Muscle of arm (tissue), 12 donors: ENCODE data around the gene FOXO4. TPM values are rescaled to one million over a fixed set of nuclear protein-coding genes. Genes with fewer than 3 reads are reported as not detected.
A peak's percentile ranks its signal among the peaks of the same experiment; 100 is the strongest.

Source experiments
- DNase-seq: peaks from one replicate; pipeline ENCODE4 v3.0.0-alpha.2; 2013
- polyA plus RNA-seq, 12 donors: library from polyadenylated mRNA; unstranded; fragments of 120-200 nt; gene quantifications; one replicate each; pipeline ENCODE4 v1.2.1, GENCODE V29; 2013; ENCODE audit not compliant: insufficient read length in 12 of 12

Gene FOXO4
- polyA plus RNA-seq, 12 donors: 22.8 to 48.7 (median 33.1) TPM; not detected in 1

- DNase-seq: peak; percentile 49
Observed at GRCh38 chrX:71128915-71129765, 33.5 kb downstream of the FOXO4 start.

GRCh38 chrX:71131510-71131909 is 35.9 kb downstream of the FOXO4 start:
- DNase-seq: no peak

- no peak for DNase-seq
Observed at GRCh38 chrX:71140440-71140839, 44.8 kb downstream of the FOXO4 start.

GRCh38 chrX:71143508-71143907 is 47.9 kb downstream of the FOXO4 start:
- no peak for DNase-seq

- DNase-seq: no peak
Observed at GRCh38 chrX:71144651-71145050, 49.0 kb downstream of the FOXO4 start, which contains the start of gene NLGN3. TSS of gene NLGN3 (plus strand) at chrX:71144841. CDS start at chrX:71147750, 2,909 bp downstream.

GRCh38 chrX:71147496-71148277 is 52.0 kb downstream of the FOXO4 start:
- no peak for DNase-seq

GRCh38 chrX:71148278-71148663 is 52.6 kb downstream of the FOXO4 start:
- DNase-seq: no peak

GRCh38 chrX:71151366-71151765 is 55.7 kb downstream of the FOXO4 start:
- no peak for DNase-seq

Other genes with a start within 250 kb of the FOXO4 start
- gene TEX11, start 187.1 kb upstream of the FOXO4 start, polyA plus RNA-seq: under 1 TPM in 4 of 12 donors, not detected in 8; 0.05 to 0.14 (median 0.11) TPM
- 1 to 10 TPM in 3 of 12 donors, under 1 TPM in 7, not detected in 2; 0.41 to 1.6 (median 0.84) TPM for gene SLC7A3, start 164.8 kb upstream of the FOXO4 start, polyA plus RNA-seq
- gene SNX12, start 27.5 kb upstream of the FOXO4 start, polyA plus RNA-seq: 10 to 100 TPM in 11 of 12 donors, not detected in 1; 39.9 to 78.3 (median 48.1) TPM
- gene CXorf65, start 10.9 kb downstream of the FOXO4 start, polyA plus RNA-seq: 1 to 10 TPM in 6 of 12 donors, under 1 TPM in 3, not detected in 3; 0.71 to 1.7 (median 1.3) TPM
- gene IL2RG, start 15.7 kb downstream of the FOXO4 start, polyA plus RNA-seq: 10 to 100 TPM in 2 of 12 donors, 1 to 10 TPM in 9, not detected in 1; 2.0 to 30.7 (median 3.4) TPM
- 10 to 100 TPM in 11 of 12 donors, not detected in 1; 25.4 to 78.5 (median 39.5) TPM for gene MED12, start 22.7 kb downstream of the FOXO4 start, polyA plus RNA-seq
- gene NLGN3, start 49.0 kb downstream of the FOXO4 start, polyA plus RNA-seq: 1 to 10 TPM in 11 of 12 donors, not detected in 1; 2.4 to 9.7 (median 3.3) TPM
- gene GJB1, start 127.4 kb downstream of the FOXO4 start, polyA plus RNA-seq: 10 to 100 TPM in 1 of 12 donors, 1 to 10 TPM in 1, under 1 TPM in 6, not detected in 4; 0.15 to 11.6 (median 0.32) TPM
- 10 to 100 TPM in 11 of 12 donors, not detected in 1; 18.9 to 36.7 (median 21.1) TPM for gene ZMYM3, start 158.3 kb downstream of the FOXO4 start, polyA plus RNA-seq
- 100 to 1,000 TPM in 11 of 12 donors, not detected in 1; 278 to 818 (median 321) TPM for gene NONO, start 187.8 kb downstream of the FOXO4 start, polyA plus RNA-seq
- gene ITGB1BP2, start 205.9 kb downstream of the FOXO4 start, polyA plus RNA-seq: 100 to 1,000 TPM in 8 of 12 donors, 10 to 100 TPM in 3, not detected in 1; 42.3 to 148 (median 121) TPM